Measurements from ENCODE around the gene NTF3.

Gene NTF3

DNA sequence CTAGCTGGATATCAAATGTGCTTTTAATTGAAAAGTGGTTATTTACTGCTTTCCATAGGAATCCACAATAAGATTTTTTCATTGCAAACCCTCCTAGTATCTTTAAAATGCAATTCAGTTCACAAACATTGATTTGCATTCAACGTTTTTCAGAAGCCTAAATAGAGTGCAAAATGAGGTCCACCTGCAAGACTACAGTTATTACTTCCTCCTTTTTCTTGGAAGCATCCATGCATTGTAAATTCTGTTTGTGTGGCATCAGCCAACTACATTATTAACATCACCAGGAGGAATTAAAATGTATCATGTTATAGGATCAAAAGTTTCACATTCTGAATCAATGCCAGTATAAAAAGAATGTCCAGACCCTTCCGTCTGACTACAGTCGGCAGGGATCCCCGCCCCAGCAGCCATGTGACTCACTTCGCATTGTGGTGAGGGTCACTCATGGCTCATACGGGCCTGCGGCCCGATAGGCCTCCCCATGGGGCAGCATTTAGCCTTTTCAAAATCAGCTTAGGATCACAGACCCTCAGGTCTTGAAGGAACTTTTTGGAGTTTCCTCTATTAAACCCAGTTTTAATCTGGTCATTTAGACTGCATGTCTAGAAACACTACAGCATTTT lies 46.3 kb downstream of the NTF3 start:
- no peak overlapping the region for H3K4me3 ChIP-seq (ENCODE audit: low read length)
- no peak for DNase-seq (ENCODE audit: low read depth)
- TF ChIP-seq, protein P1, sequence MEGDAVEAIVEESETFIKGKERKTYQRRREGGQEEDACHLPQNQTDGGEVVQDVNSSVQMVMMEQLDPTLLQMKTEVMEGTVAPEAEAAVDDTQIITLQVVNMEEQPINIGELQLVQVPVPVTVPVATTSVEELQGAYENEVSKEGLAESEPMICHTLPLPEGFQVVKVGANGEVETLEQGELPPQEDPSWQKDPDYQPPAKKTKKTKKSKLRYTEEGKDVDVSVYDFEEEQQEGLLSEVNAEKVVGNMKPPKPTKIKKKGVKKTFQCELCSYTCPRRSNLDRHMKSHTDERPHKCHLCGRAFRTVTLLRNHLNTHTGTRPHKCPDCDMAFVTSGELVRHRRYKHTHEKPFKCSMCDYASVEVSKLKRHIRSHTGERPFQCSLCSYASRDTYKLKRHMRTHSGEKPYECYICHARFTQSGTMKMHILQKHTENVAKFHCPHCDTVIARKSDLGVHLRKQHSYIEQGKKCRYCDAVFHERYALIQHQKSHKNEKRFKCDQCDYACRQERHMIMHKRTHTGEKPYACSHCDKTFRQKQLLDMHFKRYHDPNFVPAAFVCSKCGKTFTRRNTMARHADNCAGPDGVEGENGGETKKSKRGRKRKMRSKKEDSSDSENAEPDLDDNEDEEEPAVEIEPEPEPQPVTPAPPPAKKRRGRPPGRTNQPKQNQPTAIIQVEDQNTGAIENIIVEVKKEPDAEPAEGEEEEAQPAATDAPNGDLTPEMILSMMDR (conservative IDR thresholded peaks at IDR 0.05; ENCODE audit: low read depth, low read length): no peak

DNA sequence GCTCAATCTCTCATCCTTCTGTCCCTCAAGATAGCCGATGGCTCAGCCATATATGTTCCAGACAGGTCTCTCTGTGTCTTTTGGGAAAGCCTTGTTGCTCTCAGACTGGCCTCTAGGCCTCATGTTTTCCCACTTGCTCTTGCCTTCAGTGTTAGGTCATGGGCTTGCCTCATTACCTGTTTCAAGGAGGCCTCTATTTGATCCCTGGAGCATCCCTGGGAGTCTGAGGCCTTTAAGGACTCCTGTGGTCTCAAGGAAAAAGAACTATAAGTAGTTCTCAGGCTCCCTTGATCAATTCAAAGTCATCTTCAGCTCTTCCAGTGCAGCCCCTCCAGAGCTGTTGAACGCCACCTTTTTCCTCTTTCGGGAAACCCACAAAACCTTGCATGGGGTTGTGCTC lies 47.9 kb downstream of the NTF3 start:
- TF ChIP-seq, protein P1 (conservative IDR thresholded peaks at IDR 0.05; ENCODE audit: low read depth, low read length): no peak
- no peak overlapping the region for H3K4me3 ChIP-seq (ENCODE audit: low read length)
- DNase-seq (ENCODE audit: low read depth): no peak

DNA sequence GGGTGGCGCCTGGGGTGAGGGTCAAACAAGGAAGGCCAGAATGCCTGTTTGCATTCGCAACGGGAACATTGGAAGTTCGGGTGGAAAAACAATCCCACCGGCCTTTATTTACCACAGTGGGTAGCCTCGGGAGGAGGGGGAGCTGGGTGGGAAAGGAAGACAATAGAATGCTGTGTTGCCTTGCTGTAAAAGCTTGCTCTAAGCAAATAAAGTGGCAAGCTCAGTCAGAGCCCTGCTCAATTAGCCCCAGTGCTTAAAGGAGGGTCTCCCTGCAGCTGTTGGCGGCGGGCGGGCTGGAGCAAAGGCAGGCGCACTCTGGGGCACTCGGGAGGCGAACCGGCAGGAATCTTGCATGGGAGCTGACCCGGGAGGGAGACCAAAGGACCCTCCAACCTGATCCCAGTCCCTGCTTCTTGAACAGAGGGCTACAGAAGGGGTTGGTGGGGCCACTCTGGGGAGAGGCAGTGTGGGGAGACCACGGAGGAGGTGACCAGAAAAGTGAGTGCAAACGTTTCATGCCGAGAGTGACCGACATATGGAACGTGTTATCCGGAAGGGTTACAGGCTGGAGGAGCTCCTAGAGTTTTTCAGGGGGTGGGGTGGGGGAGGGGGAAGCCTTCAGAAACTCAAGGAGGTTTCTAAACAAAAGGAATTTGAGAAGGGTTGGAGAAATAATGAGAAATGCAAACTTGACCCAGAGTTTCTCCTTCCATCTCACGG lies 48.5 kb downstream of the NTF3 start:
- no peak overlapping the region for H3K4me3 ChIP-seq (ENCODE audit: low read length)
- no peak for DNase-seq (ENCODE audit: low read depth)
- TF ChIP-seq, protein P1 (conservative IDR thresholded peaks at IDR 0.05; ENCODE audit: low read depth, low read length): no peak

DNA sequence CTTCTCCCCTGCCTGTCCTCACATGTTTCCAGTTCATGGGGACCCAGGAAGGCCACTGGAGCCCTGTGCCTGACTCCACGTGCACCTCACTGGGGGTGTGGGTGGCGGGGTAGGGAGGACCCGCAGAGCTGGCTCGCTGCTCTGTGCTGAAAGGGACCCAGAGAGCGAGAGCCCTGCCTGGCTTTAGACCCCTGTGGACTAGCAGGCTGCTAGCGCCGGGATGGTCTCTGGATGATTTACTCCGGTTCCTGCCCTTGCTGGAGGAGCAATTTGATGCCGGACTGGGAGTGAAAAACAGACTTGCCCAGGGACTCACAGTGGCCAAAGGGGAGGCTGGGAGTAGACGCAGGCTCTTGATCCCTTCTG lies 49.0 kb downstream of the NTF3 start:
- DNase-seq (ENCODE audit: low read depth): no peak
- TF ChIP-seq, protein P1 (conservative IDR thresholded peaks at IDR 0.05; ENCODE audit: low read depth, low read length): no peak
- H3K4me3 ChIP-seq (ENCODE audit: low read length): no peak overlapping the region

DNA sequence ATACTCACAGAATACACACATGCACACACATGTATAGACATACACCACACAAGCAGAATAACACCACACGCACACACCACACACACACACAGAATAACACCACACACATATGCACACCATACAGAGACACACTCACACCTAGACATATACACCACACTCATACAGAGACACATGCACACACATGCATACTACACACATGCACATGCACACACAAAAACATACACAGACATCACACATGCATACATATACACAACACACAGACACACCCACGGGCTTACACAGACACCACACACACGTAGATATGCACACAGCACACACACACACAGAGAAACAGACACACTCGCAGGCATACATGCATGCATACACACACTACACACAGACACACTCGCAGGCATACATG lies 49.7 kb downstream of the NTF3 start:
- TF ChIP-seq, protein P1 (conservative IDR thresholded peaks at IDR 0.05; ENCODE audit: low read depth, low read length): no peak
- no peak overlapping the region for H3K4me3 ChIP-seq (ENCODE audit: low read length)
- no peak for DNase-seq (ENCODE audit: low read depth)

DNA sequence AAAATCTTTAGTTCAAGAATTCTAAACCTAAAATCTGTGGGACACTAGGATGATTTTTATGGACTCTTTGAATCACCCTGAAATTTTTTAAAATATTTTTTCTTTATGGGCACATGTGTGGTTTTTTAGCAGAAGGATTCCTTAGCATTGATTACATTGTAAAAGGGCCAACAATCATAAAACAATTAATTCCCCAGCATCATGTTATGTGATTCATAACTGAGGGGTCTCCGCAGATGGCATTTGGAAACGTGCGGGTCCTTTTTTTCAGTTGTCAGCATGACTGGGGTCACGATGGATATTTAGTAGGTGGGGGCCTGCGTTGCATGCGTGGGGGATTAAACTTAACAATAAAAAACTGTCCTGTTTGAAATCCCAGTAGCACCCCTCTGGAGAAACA lies 52.5 kb downstream of the NTF3 start:
- DNase-seq (ENCODE audit: low read depth): no peak
- no peak overlapping the region for H3K4me3 ChIP-seq (ENCODE audit: low read length)
- TF ChIP-seq, protein P1 (conservative IDR thresholded peaks at IDR 0.05; ENCODE audit: low read depth, low read length): no peak

DNA sequence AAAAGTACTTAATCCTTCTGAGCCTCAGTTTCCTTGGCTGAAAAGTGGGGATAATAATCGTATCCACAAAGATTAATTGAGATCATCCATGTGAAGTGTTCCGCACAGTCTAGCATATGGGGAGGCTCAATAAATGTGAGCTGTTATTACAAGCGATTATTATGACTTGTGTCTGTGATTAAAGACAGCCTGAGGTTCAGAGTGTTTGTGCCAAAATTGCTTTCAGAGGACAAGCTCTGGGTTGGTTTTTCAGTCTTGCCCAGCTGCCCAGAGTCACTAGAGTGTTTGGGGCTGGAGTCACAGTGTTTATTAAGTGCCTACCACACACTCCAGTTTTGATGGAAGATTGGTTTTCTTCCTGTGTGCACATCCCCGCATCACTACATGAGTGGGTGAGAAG lies 53.5 kb downstream of the NTF3 start:
- H3K4me3 ChIP-seq (ENCODE audit: low read length): no peak overlapping the region
- TF ChIP-seq, protein P1 (conservative IDR thresholded peaks at IDR 0.05; ENCODE audit: low read depth, low read length): no peak
- DNase-seq (ENCODE audit: low read depth): no peak
